ENCODE measurements around the gene HIC2. TPM values are rescaled to one million over a fixed set of nuclear protein-coding genes. Genes with fewer than 3 reads are reported as not detected.
A peak's percentile ranks its signal among the peaks of the same experiment; 100 is the strongest.
"Not testable (repeated sequence)": the region's sequence is repeated elsewhere in the genome, so short reads cannot be mapped to it uniquely, and the experiment has no call there.

Gene HIC2
- total RNA-seq, 2 donors from 2014 or later = 11.5 to 11.9 TPM

DNA sequence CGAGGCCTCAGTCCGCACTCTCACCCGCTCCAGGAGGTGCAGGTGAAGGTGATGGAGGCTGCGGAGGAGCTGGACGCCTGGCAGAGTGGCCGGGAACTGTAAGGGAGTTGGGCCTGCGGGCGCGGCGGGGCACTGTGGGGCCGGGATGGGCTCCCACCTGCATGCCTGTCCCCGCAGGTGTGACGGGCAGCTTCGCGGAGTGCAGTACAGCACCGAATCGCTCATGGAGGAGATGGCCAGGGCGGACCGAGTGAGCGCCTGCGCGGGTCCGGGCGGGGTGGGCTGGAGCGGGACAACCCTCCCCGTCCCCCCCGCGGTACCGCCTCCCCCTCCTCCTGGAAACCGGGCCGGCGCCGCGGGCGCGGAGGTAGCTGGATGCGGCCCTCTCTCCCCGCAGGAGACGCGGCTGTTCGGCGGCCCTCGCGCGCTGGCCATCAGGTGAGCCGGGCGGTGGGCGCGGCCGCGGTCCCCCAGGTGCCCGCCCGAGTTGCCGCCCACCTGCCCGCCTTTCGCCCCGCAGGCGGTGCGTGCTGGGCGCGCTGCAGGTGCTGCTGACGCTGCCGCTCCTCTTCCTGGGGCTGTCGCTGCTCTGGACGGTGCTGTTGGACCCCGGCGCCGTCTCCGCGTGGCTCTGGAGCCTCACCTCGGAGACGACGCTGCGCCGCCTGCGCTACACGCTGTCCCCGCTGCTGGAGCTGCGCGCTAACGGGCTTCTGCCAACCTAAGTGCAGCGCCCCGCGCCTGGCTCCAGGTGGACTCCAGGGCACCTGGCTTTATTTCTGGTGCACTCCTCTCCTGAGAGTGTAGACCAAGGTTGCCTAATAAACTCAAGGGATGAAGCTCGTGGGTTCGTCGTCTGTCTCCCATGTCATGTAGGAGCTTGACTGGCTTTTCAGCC, 52.2 kb downstream of the HIC2 start:
- not testable (repeated sequence) for H3K4me3 Mint-ChIP-seq; H3K27me3 Mint-ChIP-seq; H3K36me3 Mint-ChIP-seq (ENCODE audit: low read depth); H3K9me3 ChIP-seq (ENCODE audit: control insufficient read depth, low read length, poor library complexity, severe bottlenecking); ATAC-seq; DNase-seq; H3K27ac Mint-ChIP-seq; H3K4me1 Mint-ChIP-seq

DNA sequence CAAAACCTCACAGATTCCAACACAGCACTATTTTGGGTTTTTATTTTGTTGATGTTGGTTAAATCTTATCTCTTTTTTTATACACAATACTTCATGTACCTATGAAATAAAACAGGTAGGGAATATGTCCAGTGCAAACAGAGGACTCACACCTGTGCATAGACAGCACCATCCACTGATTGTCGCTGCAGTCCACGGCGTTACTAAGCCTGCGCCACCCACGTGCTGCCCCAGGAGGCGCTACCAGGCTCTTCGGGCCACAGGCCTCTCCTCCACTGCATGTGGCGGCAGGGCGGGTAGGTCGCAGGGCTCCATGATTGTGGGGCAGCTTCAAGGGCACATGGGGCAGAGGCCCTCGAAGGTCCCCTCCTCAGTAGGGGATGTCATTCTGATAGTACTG, 55.8 kb downstream of the HIC2 start:
- H3K27ac Mint-ChIP-seq; H3K4me1 Mint-ChIP-seq; H3K36me3 Mint-ChIP-seq (ENCODE audit: low read depth); H3K4me3 Mint-ChIP-seq; DNase-seq; ATAC-seq; H3K9me3 ChIP-seq (ENCODE audit: control insufficient read depth, low read length, poor library complexity, severe bottlenecking); H3K27me3 Mint-ChIP-seq: not testable (repeated sequence)

GRCh38 chr22:21473664-21474063, 56.5 kb downstream of the HIC2 start:
- H3K36me3 Mint-ChIP-seq (ENCODE audit: low read depth); H3K4me1 Mint-ChIP-seq; DNase-seq; ATAC-seq; H3K4me3 Mint-ChIP-seq; H3K9me3 ChIP-seq (ENCODE audit: control insufficient read depth, low read length, poor library complexity, severe bottlenecking); H3K27ac Mint-ChIP-seq; H3K27me3 Mint-ChIP-seq: not testable (repeated sequence)

- H3K27ac Mint-ChIP-seq; DNase-seq; H3K36me3 Mint-ChIP-seq (ENCODE audit: low read depth); ATAC-seq; H3K4me3 Mint-ChIP-seq; H3K27me3 Mint-ChIP-seq; H3K4me1 Mint-ChIP-seq; H3K9me3 ChIP-seq (ENCODE audit: control insufficient read depth, low read length, poor library complexity, severe bottlenecking): not testable (repeated sequence)
These were observed 66.9 kb downstream of the HIC2 start for GRCh38 chr22:21484039-21484438.

- not testable (repeated sequence) for H3K27ac Mint-ChIP-seq
These were observed 70.6 kb downstream of the HIC2 start for GRCh38 chr22:21487723-21488122.

DNA sequence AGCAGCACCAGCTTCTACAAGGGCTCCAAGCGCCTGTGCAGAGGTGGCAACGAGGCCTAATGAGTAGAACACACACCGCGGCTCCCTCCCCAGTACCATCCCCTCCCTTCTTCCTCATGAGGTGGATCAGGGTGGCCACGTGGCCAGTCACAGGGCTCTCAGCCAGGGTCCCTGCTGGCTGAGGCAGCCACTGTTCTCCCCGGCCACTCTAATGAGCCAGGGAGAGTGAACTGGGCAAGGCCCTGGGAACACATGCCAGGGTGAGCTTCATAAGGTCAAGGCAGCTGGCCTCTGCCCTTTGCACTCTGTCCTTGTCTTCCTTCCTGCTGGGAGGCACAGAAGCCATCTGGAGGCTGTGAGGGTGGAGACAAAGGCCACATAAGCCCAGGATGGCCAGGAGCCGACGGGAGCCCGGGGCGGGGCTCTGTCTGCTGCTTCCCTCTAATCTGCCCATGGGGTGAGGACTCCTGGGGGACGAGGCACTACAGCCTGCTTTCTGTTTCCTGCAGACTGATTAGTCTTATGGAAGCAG, 72.0 kb downstream of the HIC2 start:
- H3K4me1 Mint-ChIP-seq; H3K27ac Mint-ChIP-seq; H3K4me3 Mint-ChIP-seq; DNase-seq; H3K9me3 ChIP-seq (ENCODE audit: control insufficient read depth, low read length, poor library complexity, severe bottlenecking); H3K27me3 Mint-ChIP-seq; ATAC-seq; H3K36me3 Mint-ChIP-seq (ENCODE audit: low read depth): not testable (repeated sequence)

More at GRCh38 chr22:21487723-21488122, 70.6 kb downstream of the HIC2 start:
- peak; percentile 28 for ATAC-seq
- H3K4me1 Mint-ChIP-seq; H3K36me3 Mint-ChIP-seq (ENCODE audit: low read depth); H3K4me3 Mint-ChIP-seq; H3K27me3 Mint-ChIP-seq; DNase-seq; H3K9me3 ChIP-seq (ENCODE audit: control insufficient read depth, low read length, poor library complexity, severe bottlenecking): not testable (repeated sequence)

DNA sequence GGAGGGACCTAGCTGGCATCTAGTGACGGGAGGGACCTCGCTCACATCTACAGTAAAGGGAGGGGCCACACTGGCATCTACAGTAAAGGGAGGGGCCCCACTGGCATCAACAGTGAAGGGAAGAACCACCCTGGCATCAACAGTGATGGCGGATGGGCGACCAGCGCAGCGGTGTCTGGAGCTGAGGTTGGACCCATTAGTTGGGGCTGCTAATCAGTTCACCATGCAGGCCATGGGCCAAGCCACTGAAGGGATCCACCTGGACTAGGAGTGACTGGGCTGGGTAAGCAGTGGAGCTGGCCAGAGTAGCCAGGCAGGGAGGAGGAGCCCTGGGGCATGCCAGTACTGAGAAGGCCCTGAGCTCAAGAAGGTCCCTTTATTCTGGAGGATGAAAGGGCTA, 73.4 kb downstream of the HIC2 start:
- not testable (repeated sequence) for DNase-seq; H3K4me1 Mint-ChIP-seq; ATAC-seq; H3K27me3 Mint-ChIP-seq; H3K4me3 Mint-ChIP-seq; H3K27ac Mint-ChIP-seq; H3K9me3 ChIP-seq (ENCODE audit: control insufficient read depth, low read length, poor library complexity, severe bottlenecking); H3K36me3 Mint-ChIP-seq (ENCODE audit: low read depth)

DNA sequence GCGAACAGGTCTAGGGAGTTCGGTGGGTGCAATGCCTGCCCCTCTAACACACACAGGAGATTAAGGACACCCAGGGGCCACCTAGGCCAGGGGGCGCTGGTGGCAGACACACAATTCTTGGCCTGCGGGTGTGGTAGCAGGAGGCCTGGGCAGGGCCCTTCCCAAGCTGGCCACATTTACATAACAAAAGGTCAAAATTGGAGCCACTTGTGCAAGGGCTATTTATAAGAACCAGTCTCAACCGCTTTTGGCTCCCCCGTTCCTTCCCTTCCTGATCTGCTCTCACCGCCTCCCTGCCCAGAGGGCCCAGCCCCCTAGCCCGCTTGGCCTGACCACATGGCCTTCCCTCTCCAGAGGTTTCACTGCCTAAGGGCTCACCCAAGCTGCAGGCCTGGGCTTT, 75.1 kb downstream of the HIC2 start:
- H3K9me3 ChIP-seq (ENCODE audit: control insufficient read depth, low read length, poor library complexity, severe bottlenecking); H3K36me3 Mint-ChIP-seq (ENCODE audit: low read depth); H3K27me3 Mint-ChIP-seq; H3K4me1 Mint-ChIP-seq; H3K4me3 Mint-ChIP-seq; H3K27ac Mint-ChIP-seq; ATAC-seq; DNase-seq: not testable (repeated sequence)

- not testable (repeated sequence) for H3K36me3 Mint-ChIP-seq (ENCODE audit: low read depth); H3K27ac Mint-ChIP-seq; DNase-seq; H3K4me1 Mint-ChIP-seq; H3K27me3 Mint-ChIP-seq; H3K4me3 Mint-ChIP-seq; H3K9me3 ChIP-seq (ENCODE audit: control insufficient read depth, low read length, poor library complexity, severe bottlenecking); ATAC-seq
These were observed 76.9 kb downstream of the HIC2 start for GRCh38 chr22:21493789-21494782.

- H3K27ac Mint-ChIP-seq; ATAC-seq; H3K4me1 Mint-ChIP-seq; H3K4me3 Mint-ChIP-seq; H3K36me3 Mint-ChIP-seq (ENCODE audit: low read depth); DNase-seq; H3K9me3 ChIP-seq (ENCODE audit: control insufficient read depth, low read length, poor library complexity, severe bottlenecking); H3K27me3 Mint-ChIP-seq: not testable (repeated sequence)
These were observed 80.8 kb downstream of the HIC2 start for GRCh38 chr22:21497984-21498383.

DNA sequence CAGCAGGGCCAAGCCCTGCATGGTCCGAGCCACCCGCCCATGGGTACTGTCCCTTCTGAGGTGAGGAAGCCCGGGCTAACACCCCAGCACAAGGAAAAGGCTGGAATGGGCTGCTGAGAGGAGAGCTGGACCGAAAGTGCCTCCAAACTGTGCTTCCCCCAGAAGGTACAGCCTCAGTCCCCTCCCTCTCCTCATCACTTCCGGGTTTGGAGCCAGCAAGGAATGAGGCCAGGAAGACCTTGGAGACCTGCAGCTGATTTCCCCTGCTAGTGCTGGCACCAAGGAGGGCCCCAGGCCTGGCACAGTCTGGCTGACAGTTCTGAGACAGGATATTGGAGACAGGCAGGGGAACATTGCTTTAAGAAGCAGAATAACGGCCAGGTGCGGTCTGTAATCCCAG, 81.3 kb downstream of the HIC2 start:
- H3K36me3 Mint-ChIP-seq (ENCODE audit: low read depth); DNase-seq; ATAC-seq; H3K9me3 ChIP-seq (ENCODE audit: control insufficient read depth, low read length, poor library complexity, severe bottlenecking); H3K27ac Mint-ChIP-seq; H3K4me1 Mint-ChIP-seq; H3K27me3 Mint-ChIP-seq; H3K4me3 Mint-ChIP-seq: not testable (repeated sequence)

DNA sequence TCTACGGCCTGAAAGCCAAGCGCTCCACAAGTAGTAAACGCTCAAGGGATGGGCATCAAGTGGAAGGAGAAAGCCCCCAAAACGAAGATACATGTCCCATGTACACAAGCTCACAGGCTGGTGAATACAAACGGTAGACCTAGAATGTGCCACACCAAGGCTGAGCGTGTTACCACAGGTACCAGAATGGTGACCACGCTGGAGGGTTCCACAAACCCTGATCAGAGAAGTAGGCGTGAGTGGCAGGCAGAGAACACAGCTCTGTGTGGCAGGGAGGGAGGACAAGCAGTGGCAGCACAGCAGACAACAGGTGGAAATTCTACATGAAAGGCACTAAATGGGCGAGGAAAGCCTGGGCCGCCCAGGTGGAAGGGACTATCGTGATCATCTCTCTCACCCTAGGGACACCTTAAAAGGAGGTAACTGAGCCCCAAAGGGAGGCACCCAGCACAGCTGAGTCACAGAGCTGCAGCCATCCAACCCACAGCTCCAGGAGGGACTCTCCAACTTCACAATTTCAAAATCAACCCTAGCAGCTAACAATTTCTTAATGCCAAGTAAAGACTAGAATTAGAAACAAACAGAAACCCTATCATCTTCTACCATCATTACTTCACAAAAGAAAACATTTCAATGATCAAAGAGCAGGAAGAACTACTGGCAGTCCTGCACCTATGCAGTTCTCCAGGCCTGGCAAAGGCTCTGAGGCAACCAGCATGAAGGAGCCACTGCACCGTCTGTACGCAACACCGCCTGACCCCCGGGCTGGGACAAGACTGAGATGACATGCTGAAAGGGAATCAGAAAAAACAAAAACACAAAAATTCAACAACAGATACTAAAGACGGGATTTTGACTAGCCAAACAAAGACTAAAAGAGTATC, 82.7 kb downstream of the HIC2 start:
- peak; percentile 91 for ATAC-seq
- not testable (repeated sequence) for H3K36me3 Mint-ChIP-seq (ENCODE audit: low read depth); H3K9me3 ChIP-seq (ENCODE audit: control insufficient read depth, low read length, poor library complexity, severe bottlenecking); H3K27me3 Mint-ChIP-seq; H3K4me1 Mint-ChIP-seq; DNase-seq; H3K27ac Mint-ChIP-seq; H3K4me3 Mint-ChIP-seq

Data from T-helper 17 cell (primary cell).